A549 (cell line): ENCODE measurements around the gene SLC12A7. TPM values are rescaled to one million over a fixed set of nuclear protein-coding genes. Genes with fewer than 3 reads are reported as not detected.

Source experiments
- ATAC-seq, 2 experiments: fragments of 200-7000 bp in 1 of 2; fragments of >200 bp in 1 of 2; cut with Nextera tagmentation in 1 of 2; cut with Tn5 transposase in 1 of 2; 3 replicates each; pipeline versions ENCODE4 v1.8.0 to v1.9.1; 2018 to 2020; ENCODE audit warnings: mild to moderate bottlenecking in 1 of 2, moderate library complexity in 1 of 2
- CTCF ChIA-PET: fragments of 300-600 bp; sonication (Branson Sonifier 250); formaldehyde crosslinking; extraction: SDS; loops from one replicate; lab custom pipeline; 2021; ENCODE audit warnings: antibody characterized with exemption, inconsistent platforms; lab: Yijun Ruan, JAX
- POLR2A ChIA-PET: fragments of 350-600 bp; formaldehyde crosslinking; extraction: SDS; loops from one replicate; lab custom pipeline; 2021; ENCODE audit warnings: antibody characterized with exemption, inconsistent platforms; lab: Yijun Ruan, JAX
- DNase-seq, 2 experiments: peaks; one replicate each; pipeline versions ENCODE4 v3.0.0 to v3.0.0-alpha.2; 2011 to 2016; ENCODE audit warnings: low read depth in 1 of 2, low spot score in 1 of 2
- FAIRE-seq: peaks from 2 replicates; lab custom pipeline; 2011; peaks lifted over from hg19 to GRCh38; lab: Jason Lieb, UNC
- H3K27ac ChIP-seq, 2 experiments: fragments of >200 bp; sonication (Bioruptor Twin); formaldehyde crosslinking; 3 replicates each; pipeline ENCODE4 v1.5.1; 2016 to 2017
- H3K4me1 ChIP-seq: fragments of >200 bp; sonication (Bioruptor Twin); formaldehyde crosslinking; 3 replicates; pipeline ENCODE4 v1.6.1; 2016
- H3K4me2 ChIP-seq: fragments of >200 bp; sonication (Bioruptor Twin); formaldehyde crosslinking; 3 replicates; pipeline ENCODE4 v1.6.1; 2016
- H3K4me3 ChIP-seq: fragments of >200 bp; sonication (Bioruptor Twin); formaldehyde crosslinking; 3 replicates; pipeline ENCODE4 v1.5.1; 2016
- H3K9me3 ChIP-seq: fragments of >200 bp; sonication (Bioruptor Twin); formaldehyde crosslinking; 3 replicates; pipeline ENCODE4 v1.6.1; 2016
- BHLHE40 ChIP-seq: IDR thresholded peaks from 2 replicates; pipeline ENCODE4 v1.6.1; 2012; ENCODE audit warnings: low read depth, low read length, inconsistent platforms
- CEBPB ChIP-seq, 2 experiments: fragments of >200 bp in 1 of 2; sonication (Bioruptor Twin) in 1 of 2; formaldehyde crosslinking in 1 of 2; IDR thresholded peaks; 2 replicates each; pipeline ENCODE4 v1.6.1; 2012 to 2016
- CHD2 ChIP-seq: fragments of 150-350 bp; IDR thresholded peaks from 2 replicates; pipeline ENCODE4 v1.6.1; 2014; ENCODE audit warnings: low read length; ENCODE audit not compliant: partially characterized antibody
- CTCF ChIP-seq: fragments of >200 bp; sonication (Bioruptor Twin); formaldehyde crosslinking; IDR thresholded peaks from 3 replicates; pipeline ENCODE4 v1.5.1; 2016
- ELK1 ChIP-seq: fragments of 150-350 bp; IDR thresholded peaks from 2 replicates; pipeline ENCODE4 v1.6.1; 2014; ENCODE audit warnings: low read depth, mild to moderate bottlenecking, low read length
- FOSB ChIP-seq: fragments of 250-450 bp; sonication (Bioruptor Pico); IDR thresholded peaks from 2 replicates; pipeline ENCODE4 v1.5.0; 2020; ENCODE audit warnings: mild to moderate bottlenecking, moderate library complexity
- HDAC2 ChIP-seq: fragments of 200-600 bp; sonication (generic); IDR thresholded peaks from 2 replicates; pipeline ENCODE4 v1.6.1; 2016
- HES2 ChIP-seq: fragments of >200 bp; sonication (Bioruptor Twin); formaldehyde crosslinking; IDR thresholded peaks from 2 replicates; pipeline ENCODE4 v1.6.1; 2016
- HOXA7 ChIP-seq: fragments of 250-450 bp; sonication (Bioruptor Pico); IDR thresholded peaks from 2 replicates; pipeline ENCODE4 v1.5.0; 2020; ENCODE audit warnings: mild to moderate bottlenecking, moderate library complexity
- MAZ ChIP-seq: fragments of 150-350 bp; IDR thresholded peaks from 2 replicates; pipeline ENCODE4 v1.6.1; 2014; ENCODE audit warnings: antibody characterized with exemption, low read depth, low read length, borderline replicate concordance
- NPAS2 ChIP-seq: fragments of 250-450 bp; sonication (Bioruptor Pico); IDR thresholded peaks from 2 replicates; pipeline ENCODE4 v1.8.0; 2022; ENCODE audit warnings: mild to moderate bottlenecking, moderate library complexity, borderline replicate concordance
- PHF8 ChIP-seq: fragments of 200-600 bp; sonication (generic); IDR thresholded peaks from 2 replicates; pipeline ENCODE4 v1.6.1; 2016; ENCODE audit warnings: low read depth, mild to moderate bottlenecking, antibody characterized with exemption, moderate library complexity, borderline replicate concordance
- POLR2A ChIP-seq: IDR thresholded peaks from 2 replicates; pipeline ENCODE4 v1.6.1; 2012; ENCODE audit warnings: mild to moderate bottlenecking, low read length
- POLR2AphosphoS2 ChIP-seq: conservative IDR thresholded peaks from 2 replicates; pipeline ENCODE4 v1.6.1; 2012; ENCODE audit warnings: low read length, improper control_type of control experiment, inconsistent platforms
- SMC3 ChIP-seq: fragments of >200 bp; sonication (Bioruptor Twin); formaldehyde crosslinking; IDR thresholded peaks from 3 replicates; pipeline ENCODE4 v1.6.1; 2018; ENCODE audit warnings: inconsistent platforms
- WGBS: methylation state at CpG from one replicate; pipeline ENCODE4 v1.1.6; 2017; ENCODE audit errors: missing lambda C conversion rate; 5-methylcytosine and 5-hydroxymethylcytosine counted together
- polyA plus RNA-seq, 4 experiments: library from polyadenylated mRNA; depleted of rRNA in 3 of 4; stranded (reverse); fragments of >200 nt; fragmentation: RNase III in 1 of 4; extraction: RNeasy Plus Mini Kit Qiagen cat#74134 plus additional on column Dnase treatment in 1 of 4; gene quantifications; 2 replicates in 3 of 4; 3 replicates in 1 of 4; pipeline ENCODE4 v1.2.3, GENCODE V29; 2011 to 2017
- TF ChIP-seq, protein P1 (sequence below): IDR thresholded peaks from 2 replicates; pipeline ENCODE4 v1.6.1; 2012
- TF ChIP-seq, protein P2 (sequence below): fragments of 200-600 bp; sonication (generic); IDR thresholded peaks from 2 replicates; pipeline ENCODE4 v1.6.1; 2016; ENCODE audit warnings: antibody characterized with exemption, mild to moderate bottlenecking, moderate library complexity

The SLC12A7 gene
- polyA plus RNA-seq, 2 of the 4 experiments (the other 2 are of a cell fraction) = 11.2 to 22.5 TPM

GRCh38 chr5:1113805-1114586 lies 2.1 kb upstream of the SLC12A7 start:
- DNase-seq = no peak
- no peaks in the 10 kb centered on the region for H3K9me3 ChIP-seq
- FAIRE-seq = no peak
- H3K27ac ChIP-seq = no peak overlapping the region
- no peak for TF ChIP-seq HDAC2
- no peak for TF ChIP-seq NPAS2 (CRISPR knock-in tag)
- TF ChIP-seq FOSB (CRISPR knock-in tag) = no peak
- no peak for TF ChIP-seq CTCF
- TF ChIP-seq POLR2A = no peak
- no peak for TF ChIP-seq CEBPB (IDR thresholded peaks at IDR 0.05)
- TF ChIP-seq, protein P1, sequence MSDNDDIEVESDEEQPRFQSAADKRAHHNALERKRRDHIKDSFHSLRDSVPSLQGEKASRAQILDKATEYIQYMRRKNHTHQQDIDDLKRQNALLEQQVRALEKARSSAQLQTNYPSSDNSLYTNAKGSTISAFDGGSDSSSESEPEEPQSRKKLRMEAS = no peak
- no peak for TF ChIP-seq POLR2AphosphoS2
- no peak for TF ChIP-seq ELK1
- TF ChIP-seq HES2 = no peak
- no peak for TF ChIP-seq BHLHE40
- no peak for TF ChIP-seq MAZ
- no peak for TF ChIP-seq CHD2
- TF ChIP-seq, protein P2, sequence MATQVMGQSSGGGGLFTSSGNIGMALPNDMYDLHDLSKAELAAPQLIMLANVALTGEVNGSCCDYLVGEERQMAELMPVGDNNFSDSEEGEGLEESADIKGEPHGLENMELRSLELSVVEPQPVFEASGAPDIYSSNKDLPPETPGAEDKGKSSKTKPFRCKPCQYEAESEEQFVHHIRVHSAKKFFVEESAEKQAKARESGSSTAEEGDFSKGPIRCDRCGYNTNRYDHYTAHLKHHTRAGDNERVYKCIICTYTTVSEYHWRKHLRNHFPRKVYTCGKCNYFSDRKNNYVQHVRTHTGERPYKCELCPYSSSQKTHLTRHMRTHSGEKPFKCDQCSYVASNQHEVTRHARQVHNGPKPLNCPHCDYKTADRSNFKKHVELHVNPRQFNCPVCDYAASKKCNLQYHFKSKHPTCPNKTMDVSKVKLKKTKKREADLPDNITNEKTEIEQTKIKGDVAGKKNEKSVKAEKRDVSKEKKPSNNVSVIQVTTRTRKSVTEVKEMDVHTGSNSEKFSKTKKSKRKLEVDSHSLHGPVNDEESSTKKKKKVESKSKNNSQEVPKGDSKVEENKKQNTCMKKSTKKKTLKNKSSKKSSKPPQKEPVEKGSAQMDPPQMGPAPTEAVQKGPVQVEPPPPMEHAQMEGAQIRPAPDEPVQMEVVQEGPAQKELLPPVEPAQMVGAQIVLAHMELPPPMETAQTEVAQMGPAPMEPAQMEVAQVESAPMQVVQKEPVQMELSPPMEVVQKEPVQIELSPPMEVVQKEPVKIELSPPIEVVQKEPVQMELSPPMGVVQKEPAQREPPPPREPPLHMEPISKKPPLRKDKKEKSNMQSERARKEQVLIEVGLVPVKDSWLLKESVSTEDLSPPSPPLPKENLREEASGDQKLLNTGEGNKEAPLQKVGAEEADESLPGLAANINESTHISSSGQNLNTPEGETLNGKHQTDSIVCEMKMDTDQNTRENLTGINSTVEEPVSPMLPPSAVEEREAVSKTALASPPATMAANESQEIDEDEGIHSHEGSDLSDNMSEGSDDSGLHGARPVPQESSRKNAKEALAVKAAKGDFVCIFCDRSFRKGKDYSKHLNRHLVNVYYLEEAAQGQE = no peak
- TF ChIP-seq PHF8 = no peak
- no peak for TF ChIP-seq SMC3
- TF ChIP-seq HOXA7 (CRISPR knock-in tag) = no peak
- H3K4me2 ChIP-seq = no peak overlapping the region
- H3K4me3 ChIP-seq = no peak overlapping the region
- POLR2A ChIA-PET = interaction anchor here (1.4 kb wide), 1 partner anchor 10 kb away, joined by 3 read pairs; no protein-coding TSS in a partner anchor
- H3K4me1 ChIP-seq = peaks cover 22% of the 10 kb centered on the region
- no peak for ATAC-seq
- CTCF ChIA-PET = interaction anchor here (0.9 to 1.2 kb wide), 5 partner anchors 24 to 443 kb away, joined by 3 to 4 read pairs (median 3); no protein-coding TSS in a partner anchor
- WGBS = 65% methylated on average over 15 of the region's 19 CpGs

DNA sequence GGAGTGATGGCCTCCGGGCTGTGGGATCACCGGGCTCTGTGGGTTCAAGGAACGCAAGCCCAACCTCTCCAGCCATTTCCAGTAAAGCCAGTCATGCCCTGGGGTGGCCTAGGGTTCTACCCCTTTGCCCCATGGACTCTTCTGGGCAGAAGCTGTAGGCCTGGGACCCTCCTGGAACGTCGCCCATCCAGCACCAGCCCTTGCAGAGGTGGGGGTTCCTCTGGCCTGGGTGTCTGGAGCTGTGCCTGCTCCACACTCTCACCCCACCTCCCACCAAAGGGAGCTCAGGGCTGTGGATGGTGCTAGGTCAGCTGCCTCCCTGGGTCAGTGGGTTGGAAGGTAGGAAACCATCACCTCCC lies 1.4 kb upstream of the SLC12A7 start:
- no peak for TF ChIP-seq FOSB (CRISPR knock-in tag)
- H3K4me1 ChIP-seq = peaks cover 19% of the 10 kb centered on the region
- H3K4me3 ChIP-seq = no peak overlapping the region
- 94% methylated on average over 3 of the region's 5 CpGs for WGBS
- POLR2A ChIA-PET = interaction anchor here (1.4 kb wide), 1 partner anchor 11 kb away, joined by 3 read pairs; no protein-coding TSS in a partner anchor
- peak overlapping the region in 1 of 2 experiments; percentile 96; a peak in 1 of 6 replicates for H3K27ac ChIP-seq
- H3K9me3 ChIP-seq = no peaks in the 10 kb centered on the region
- H3K4me2 ChIP-seq = no peak overlapping the region
- DNase-seq = no peak
- no peak for ATAC-seq
- CTCF ChIA-PET = interaction anchor here (1.1 to 1.2 kb wide), 3 partner anchors 23 to 190 kb away, joined by 3 to 4 read pairs (median 3); no protein-coding TSS in a partner anchor
- no peak for FAIRE-seq
